Mesangial cell (primary cell): Measurements from ENCODE around the gene LCE3E. TPM values are rescaled to one million over a fixed set of nuclear protein-coding genes. Genes with fewer than 3 reads are reported as not detected.

Experiments used
- total RNA-seq: library from RNA; depleted of rRNA; stranded (reverse); fragments of >200 nt; gene quantifications from 2 replicates; pipeline ENCODE4 v1.2.3, GENCODE V29; 2015

LCE3E gene
- total RNA-seq: not detected in 2 replicates

DNA sequence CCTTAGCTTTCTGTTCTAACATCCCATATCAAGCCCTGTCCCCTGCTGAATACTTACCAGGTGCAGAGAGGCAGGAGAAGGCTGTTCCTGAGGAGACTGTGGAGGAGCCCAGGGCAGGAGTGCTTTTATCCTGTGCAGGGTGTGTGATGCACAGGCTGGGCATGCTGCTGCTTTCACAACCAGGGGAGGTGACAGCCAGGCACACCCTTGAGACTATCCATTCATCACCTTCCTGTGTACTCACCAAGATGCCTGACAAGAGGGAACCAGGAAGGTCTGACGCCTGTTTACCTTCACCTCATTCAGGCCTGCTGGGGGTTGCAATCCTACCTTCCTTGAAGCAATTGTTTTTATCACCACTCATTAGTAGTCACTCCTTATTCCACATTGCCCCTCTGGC, at the start of gene LCE3E:
Gene LCE3E (minus strand): TSS at position 100 of the 400 bp plus-strand sequence. CDS start 572 bp downstream, outside the sequence.

GRCh38 chr1:152613511-152613910, 46.9 kb upstream of the LCE3E start, which contains the start of gene LCE3B:
TSS of gene LCE3B (plus strand) at chr1:152613811. CDS start at chr1:152613811, 0 bp downstream.

GRCh38 chr1:152599934-152600333, 33.4 kb upstream of the LCE3E start, which contains the start of gene LCE3C:
TSS of gene LCE3C (plus strand) at chr1:152600234. CDS start at chr1:152600732, 498 bp downstream.

DNA sequence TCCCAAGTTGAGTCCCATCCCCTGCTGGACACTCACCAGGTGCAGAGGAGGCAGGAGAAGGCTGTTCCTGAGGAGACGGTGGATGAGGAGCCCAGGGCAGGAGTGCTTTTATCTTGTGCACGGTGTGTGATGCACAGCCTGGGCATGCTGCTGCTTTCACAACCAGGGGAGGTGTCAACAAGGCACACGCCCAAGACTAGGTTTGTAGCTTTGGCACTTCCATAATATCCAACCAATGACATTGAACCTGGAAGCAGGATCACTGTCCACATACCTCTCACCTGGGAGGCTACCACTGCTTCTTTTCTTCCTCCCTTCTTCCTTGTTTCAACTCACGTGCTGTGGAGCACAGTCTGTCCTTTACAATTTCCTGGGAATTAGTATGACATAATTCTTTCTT, 13.9 kb upstream of the LCE3E start, which contains the start of gene LCE3D:
Gene LCE3D (minus strand): TSS at position 84 of the 400 bp plus-strand sequence. CDS start 580 bp downstream, outside the sequence.

Other genes with a start within 250 kb of the LCE3E start
- gene FLG, start 241.5 kb downstream of the LCE3E start, total RNA-seq: 0.51 TPM in 1 of 2 replicates, not detected in the other
- not detected in 2 replicates for gene FLG2, start 206.8 kb downstream of the LCE3E start, total RNA-seq
- gene CRNN, start 152.5 kb downstream of the LCE3E start, total RNA-seq: not detected in 2 replicates
- not detected in 2 replicates for gene LCE5A, start 56.0 kb downstream of the LCE3E start, total RNA-seq
- not detected in 2 replicates for gene CRCT1, start 52.3 kb downstream of the LCE3E start, total RNA-seq
- gene LCE3D, start 13.7 kb upstream of the LCE3E start, total RNA-seq: not detected in 2 replicates
- not detected in 2 replicates for gene LCE3C, start 33.5 kb upstream of the LCE3E start, total RNA-seq
- not detected in 2 replicates for gene LCE3B, start 47.0 kb upstream of the LCE3E start, total RNA-seq
- not detected in 2 replicates for gene LCE3A, start 56.3 kb upstream of the LCE3E start, total RNA-seq
- gene LCE2D, start 96.6 kb upstream of the LCE3E start, total RNA-seq: not detected in 2 replicates
- gene LCE2C, start 108.5 kb upstream of the LCE3E start, total RNA-seq: not detected in 2 replicates
- not detected in 2 replicates for gene LCE2B, start 119.3 kb upstream of the LCE3E start, total RNA-seq
- gene LCE2A, start 131.6 kb upstream of the LCE3E start, total RNA-seq: not detected in 2 replicates
- not detected in 2 replicates for gene LCE4A, start 141.4 kb upstream of the LCE3E start, total RNA-seq
- gene KPRP, start 191.2 kb upstream of the LCE3E start, total RNA-seq: not detected in 2 replicates
- not detected in 2 replicates for gene LCE1F, start 208.4 kb upstream of the LCE3E start, total RNA-seq
- not detected in 2 replicates for gene LCE1E, start 219.5 kb upstream of the LCE3E start, total RNA-seq
- gene LCE1D, start 229.9 kb upstream of the LCE3E start, total RNA-seq: not detected in 2 replicates
- not detected in 2 replicates for gene LCE1C, start 239.9 kb upstream of the LCE3E start, total RNA-seq
- gene LCE1B, start 245.2 kb upstream of the LCE3E start, total RNA-seq: not detected in 2 replicates